Left ventricle myocardium superior (tissue), 1 donor: ENCODE data around the gene LINGO4. TPM values are rescaled to one million over a fixed set of nuclear protein-coding genes. Genes with fewer than 3 reads are reported as not detected.

ENCODE experiments used
- ATAC-seq: fragments of 200-7000 bp; cut with Tn5 transposase; one replicate; pipeline ENCODE4 v1.9.1; 2020; ENCODE audit warnings: mild to moderate bottlenecking, moderate library complexity
- DNase-seq: peaks from one replicate; pipeline ENCODE4 v3.0.0-alpha.2; 2020
- intact Hi-C: fragments of 100-400 bp; cut with micrococcal nuclease; formaldehyde crosslinking; loops from one replicate; pipeline ENCODE4 v1.11.0; 2022
- total RNA-seq: library from RNA; stranded (reverse); fragmentation: NEBNext Ultra II Directional; extraction: Animal tissue kit (Norgen Biotek cat#: 25700); gene quantifications from one replicate; pipeline ENCODE4 v1.2.1, GENCODE V29; 2021
- donor health status: DM: no; HTN: yes; CAD: no; lungs with severe emphysema.

LINGO4 gene
- total RNA-seq, 1 donor from 2014 or later: 0.67 TPM

DNA sequence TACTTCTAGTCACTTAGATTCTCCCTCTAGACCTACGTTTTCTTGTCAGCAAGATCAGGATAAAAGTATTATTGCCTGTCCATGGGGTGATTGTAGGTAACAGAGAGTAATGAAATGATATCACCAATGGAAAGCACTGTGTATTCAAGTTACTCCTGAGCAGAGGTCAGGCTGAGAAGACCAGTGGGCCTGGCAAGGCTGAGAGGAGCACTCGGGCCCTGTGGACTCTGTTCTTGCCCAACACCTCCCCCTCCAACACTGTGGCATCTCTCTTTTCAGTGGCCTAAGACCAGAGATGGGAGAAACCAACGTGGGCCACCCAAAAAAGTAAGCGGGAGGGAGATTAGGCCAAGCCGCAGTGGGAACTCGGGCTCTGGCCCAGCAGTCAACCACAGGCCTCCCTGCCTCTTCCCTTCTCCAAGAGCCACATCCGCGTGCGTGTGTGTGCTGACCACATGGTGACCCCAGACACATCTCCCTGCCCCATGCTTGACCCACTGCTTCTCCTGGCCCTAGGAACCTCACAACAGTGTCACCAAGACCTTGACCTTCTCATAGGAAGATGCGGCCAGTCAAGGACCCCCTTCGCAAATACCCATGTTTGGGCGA, 14.1 kb upstream of the LINGO4 start:
- intact Hi-C loops: no loop called here
- DNase-seq: no peak
- ATAC-seq: no peak

DNA sequence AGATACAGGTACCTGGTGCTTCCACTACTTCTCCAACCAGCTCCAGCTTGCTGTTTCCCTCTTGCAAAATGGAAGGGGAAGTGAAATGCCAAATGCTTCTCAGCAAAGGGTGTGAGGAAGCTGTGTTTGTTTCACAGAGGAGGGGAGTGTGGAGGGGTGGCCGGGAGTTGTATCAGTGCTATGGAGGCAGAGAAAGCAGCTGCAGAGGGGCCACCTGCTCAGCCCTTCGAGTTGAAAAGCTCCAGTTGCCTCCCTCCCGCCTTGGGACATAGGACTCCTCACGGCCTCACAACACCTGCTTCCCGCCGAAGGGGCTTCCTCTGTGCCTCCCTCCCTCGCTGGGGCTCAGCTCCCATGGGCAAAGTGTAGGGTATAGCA, 12.1 kb upstream of the LINGO4 start:
- no peak for ATAC-seq
- DNase-seq: no peak
- intact Hi-C loops: no loop called here

DNA sequence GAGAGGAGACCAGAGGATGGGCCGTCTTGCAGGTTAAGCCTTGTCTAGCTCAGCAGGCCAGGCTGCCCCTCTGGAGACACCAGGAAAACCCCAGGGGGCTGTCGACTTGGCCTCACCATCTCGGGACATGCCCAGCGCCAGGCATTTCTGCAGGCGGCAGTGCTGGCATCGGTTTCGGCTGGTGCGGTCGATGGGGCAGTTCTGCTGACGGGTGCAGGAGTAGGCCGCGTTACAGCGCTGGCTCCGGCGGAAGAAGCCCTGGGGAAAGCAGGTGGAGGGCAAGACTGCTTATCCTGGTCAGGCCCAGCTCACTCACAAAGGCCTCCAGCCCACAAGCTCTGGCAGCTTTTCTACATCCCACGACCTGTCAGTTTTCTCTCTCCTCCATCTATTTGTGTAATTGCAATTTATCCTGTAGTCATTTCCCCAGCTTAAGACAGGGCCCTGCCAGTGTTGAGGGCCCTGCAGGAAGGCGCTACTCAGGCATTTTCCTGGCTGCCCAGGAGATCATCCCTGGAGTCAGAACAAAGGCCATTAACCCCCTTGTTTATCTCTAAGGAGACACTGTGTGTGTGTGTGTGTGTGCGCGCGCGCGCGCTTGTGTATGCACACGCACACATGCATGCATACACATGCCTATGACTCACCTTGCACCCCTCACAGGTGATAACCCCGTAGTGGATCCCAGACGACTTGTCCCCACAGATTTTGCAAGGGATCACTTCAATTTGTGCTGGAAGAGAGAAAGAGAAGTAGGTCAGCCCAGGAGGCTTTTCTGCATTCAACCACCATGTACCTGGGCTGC, 11.5 kb upstream of the LINGO4 start:
- no peak for DNase-seq
- ATAC-seq: no peak
- intact Hi-C loops: no loop called here

GRCh38 chr1:151815716-151816327, 10.6 kb upstream of the LINGO4 start:
- DNase-seq (no peak), ATAC-seq (no peak)
- intact Hi-C loops: no loop called here

GRCh38 chr1:151814971-151815545, 9.8 kb upstream of the LINGO4 start:
- intact Hi-C loops: no loop called here
- DNase-seq (no peak), ATAC-seq (no peak)

GRCh38 chr1:151814426-151814825, 9.2 kb upstream of the LINGO4 start:
- ATAC-seq (no peak), DNase-seq (no peak)
- intact Hi-C loops: no loop called here

- ATAC-seq: no peak
- no peak for DNase-seq
- intact Hi-C loops: no loop called here
Measured at GRCh38 chr1:151813271-151813977, 8.2 kb upstream of the LINGO4 start.

- intact Hi-C loops: no loop called here
- DNase-seq: no peak
- ATAC-seq: no peak
Measured at GRCh38 chr1:151811181-151811580, 6.0 kb upstream of the LINGO4 start.

GRCh38 chr1:151809985-151810556, 4.9 kb upstream of the LINGO4 start:
- intact Hi-C loops: no loop called here
- ATAC-seq (no peak), DNase-seq (no peak)

DNA sequence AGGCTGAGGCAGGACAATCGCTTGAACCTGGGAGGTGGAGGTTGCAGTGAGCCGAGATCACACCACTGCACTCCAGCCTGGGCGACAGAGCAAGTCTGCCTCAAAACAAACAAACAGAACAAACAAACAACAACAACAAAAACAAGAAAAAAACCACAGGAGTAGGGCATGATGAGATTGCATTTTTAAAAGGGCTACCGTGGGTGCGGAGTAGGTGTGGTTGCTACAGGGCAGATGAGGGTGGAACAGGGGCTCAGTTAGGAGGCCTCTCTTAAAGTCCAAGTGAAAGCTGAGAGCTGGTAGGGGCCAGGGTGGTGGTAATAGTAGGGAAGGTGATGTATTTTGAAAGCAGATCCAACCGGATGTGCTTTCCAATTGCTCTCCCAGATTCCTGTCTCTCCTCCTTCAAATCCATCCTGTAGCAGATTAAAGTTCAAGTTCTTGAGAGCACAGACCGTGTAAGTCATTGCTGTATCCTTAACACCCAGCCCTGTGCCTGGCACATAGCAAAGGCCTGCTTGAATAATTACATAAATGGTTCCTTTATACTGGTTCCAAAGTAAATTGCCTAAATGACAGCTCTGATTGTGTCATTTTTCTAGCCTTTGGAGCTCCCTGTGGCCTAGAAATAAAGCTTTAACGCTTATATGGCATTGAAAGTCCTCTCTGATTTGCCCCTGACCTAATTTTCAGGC, 4.2 kb upstream of the LINGO4 start:
- ATAC-seq: peak; percentile 49
- intact Hi-C loops: no loop called here
- DNase-seq: no peak

DNA sequence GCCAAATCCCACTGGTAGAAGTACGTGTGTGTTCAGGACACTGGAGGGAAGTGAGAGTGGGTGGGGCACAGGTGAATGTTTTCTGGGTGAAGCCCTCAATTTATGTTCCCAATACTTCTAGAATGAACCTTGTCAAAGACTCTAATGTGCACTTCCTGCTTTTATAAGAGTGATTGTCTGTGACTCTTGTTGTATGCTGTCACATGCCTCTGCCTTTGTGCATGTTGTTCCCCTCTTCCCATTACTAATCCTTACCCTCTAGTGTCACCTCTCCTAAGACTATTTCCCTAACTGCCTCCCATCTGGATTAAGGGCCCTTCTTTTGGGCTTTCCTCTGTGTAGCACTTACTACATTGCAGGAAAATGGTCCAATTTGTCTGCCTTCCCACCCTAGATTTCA, 2.5 kb upstream of the LINGO4 start:
- intact Hi-C loops: no loop called here
- DNase-seq (no peak), ATAC-seq (no peak)

DNA sequence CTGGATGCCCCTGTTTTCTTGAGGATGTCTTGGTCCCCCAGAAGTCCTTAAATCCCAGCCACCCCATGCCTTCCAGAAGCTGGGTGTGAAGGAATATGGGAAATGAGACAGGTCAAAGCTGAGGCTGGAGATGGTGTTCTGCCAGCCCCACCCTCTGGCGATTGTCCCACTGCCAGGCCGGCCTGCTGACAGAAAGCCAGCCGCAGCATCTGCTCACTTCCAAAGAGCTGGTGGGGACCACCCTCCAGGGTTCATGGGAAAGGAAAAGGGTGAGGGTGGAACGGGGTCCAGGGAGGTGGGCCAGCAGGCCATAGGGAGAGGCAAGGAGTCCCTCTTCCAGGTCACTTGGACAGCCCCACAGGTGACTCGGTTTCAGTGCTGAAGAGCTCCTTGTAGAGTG, 1.9 kb upstream of the LINGO4 start:
- intact Hi-C loops: no loop called here
- ATAC-seq: no peak

GRCh38 chr1:151806170-151806569, 951 bp upstream of the LINGO4 start:
- ATAC-seq: no peak
- intact Hi-C loops: no loop called here
- no peak for DNase-seq

More for the DNA sequence above, 1.9 kb upstream of the LINGO4 start:
- DNase-seq: no peak

- ATAC-seq (no peak), DNase-seq (no peak)
- intact Hi-C loops: no loop called here
Measured at GRCh38 chr1:151803915-151804314, 1.3 kb downstream of the LINGO4 start.

DNA sequence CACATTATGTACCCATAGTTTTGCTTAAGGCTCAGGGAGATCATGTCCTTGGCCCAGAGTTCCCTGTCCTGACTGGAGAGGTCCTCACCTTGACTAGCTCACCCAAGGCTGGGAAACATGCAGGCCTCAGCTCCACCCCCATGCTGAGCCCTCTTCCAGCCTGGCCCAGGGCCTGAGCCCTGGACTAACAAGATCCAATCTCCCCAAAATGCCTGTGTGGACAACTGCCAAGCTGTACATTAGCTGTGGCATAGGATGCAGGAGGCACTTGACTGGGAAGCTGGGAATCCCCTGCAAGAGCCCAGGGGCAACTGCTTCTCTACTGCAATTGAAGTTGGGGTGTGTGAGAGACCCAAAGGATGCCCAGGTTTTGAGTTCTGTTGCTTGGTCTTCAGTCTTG, 2.1 kb downstream of the LINGO4 start:
- DNase-seq (no peak), ATAC-seq (no peak)
- intact Hi-C loops: no loop called here

- intact Hi-C loops: no loop called here
- ATAC-seq: no peak
Measured at GRCh38 chr1:151802372-151802771, 2.8 kb downstream of the LINGO4 start.

GRCh38 chr1:151801846-151802245, 3.4 kb downstream of the LINGO4 start:
- intact Hi-C loops: no loop called here
- ATAC-seq: no peak
- no peak for DNase-seq

More at GRCh38 chr1:151802372-151802771, 2.8 kb downstream of the LINGO4 start:
- DNase-seq: no peak

- ATAC-seq (no peak), DNase-seq (no peak)
Measured at GRCh38 chr1:151801310-151801820, 3.9 kb downstream of the LINGO4 start.

DNA sequence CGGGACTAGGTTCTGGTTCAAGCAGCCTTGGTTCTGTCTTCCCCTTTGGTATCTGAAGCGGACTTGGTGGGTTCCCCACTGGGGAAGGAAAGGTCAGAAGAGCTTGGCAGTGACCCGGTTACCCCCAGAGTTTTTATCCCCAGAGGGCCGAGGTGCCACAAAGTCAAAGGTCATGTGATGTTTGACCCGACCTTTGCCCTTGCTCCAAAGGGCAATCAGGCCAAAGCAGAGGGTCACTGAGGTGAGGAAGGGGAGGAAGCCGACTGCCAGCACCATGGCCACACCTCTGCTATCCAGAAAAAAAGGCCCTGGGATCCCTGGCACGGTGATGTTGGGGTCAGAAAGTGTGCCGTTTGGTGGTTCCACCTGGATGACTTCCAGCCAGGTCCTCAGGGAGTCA, 4.4 kb downstream of the LINGO4 start:
- no peak for DNase-seq
- no peak for ATAC-seq
- intact Hi-C loops: no loop called here

More at GRCh38 chr1:151801310-151801820, 3.9 kb downstream of the LINGO4 start:
- intact Hi-C loops: no loop called here
